WI38 (cell line): ENCODE measurements around the gene ROR2.

ENCODE experiments used
- H3K4me3 ChIP-seq: 2 replicates; pipeline ENCODE4 v1.5.1; 2011; ENCODE audit warnings: low read depth, mild to moderate bottlenecking, control low read depth, low read length
- TF ChIP-seq, protein P1 (sequence below): IDR thresholded peaks from 2 replicates; pipeline ENCODE4 v1.5.1; 2012; ENCODE audit warnings: low read depth, mild to moderate bottlenecking, control low read depth, low read length

Gene ROR2

DNA sequence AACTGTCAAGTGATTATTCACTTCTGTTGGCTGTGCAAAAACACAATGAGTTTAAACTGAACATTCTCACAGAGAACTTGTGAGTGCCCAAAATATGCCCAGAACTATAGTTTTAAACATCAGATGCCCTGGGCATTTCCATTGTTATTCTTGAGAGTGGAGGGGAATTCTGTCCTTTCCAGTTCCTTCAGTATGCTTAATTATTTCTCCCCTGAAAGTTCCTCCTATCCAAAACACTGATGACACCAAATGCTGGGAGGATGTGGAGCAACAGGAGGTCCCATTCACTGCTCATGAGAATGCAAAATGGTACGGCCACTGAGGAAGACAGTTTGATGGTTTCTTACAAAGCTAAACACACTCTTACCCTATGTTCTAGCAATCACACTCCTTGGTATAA lies 55.5 kb downstream of the ROR2 start:
- H3K4me3 ChIP-seq: no peak overlapping the region
- TF ChIP-seq, protein P1, sequence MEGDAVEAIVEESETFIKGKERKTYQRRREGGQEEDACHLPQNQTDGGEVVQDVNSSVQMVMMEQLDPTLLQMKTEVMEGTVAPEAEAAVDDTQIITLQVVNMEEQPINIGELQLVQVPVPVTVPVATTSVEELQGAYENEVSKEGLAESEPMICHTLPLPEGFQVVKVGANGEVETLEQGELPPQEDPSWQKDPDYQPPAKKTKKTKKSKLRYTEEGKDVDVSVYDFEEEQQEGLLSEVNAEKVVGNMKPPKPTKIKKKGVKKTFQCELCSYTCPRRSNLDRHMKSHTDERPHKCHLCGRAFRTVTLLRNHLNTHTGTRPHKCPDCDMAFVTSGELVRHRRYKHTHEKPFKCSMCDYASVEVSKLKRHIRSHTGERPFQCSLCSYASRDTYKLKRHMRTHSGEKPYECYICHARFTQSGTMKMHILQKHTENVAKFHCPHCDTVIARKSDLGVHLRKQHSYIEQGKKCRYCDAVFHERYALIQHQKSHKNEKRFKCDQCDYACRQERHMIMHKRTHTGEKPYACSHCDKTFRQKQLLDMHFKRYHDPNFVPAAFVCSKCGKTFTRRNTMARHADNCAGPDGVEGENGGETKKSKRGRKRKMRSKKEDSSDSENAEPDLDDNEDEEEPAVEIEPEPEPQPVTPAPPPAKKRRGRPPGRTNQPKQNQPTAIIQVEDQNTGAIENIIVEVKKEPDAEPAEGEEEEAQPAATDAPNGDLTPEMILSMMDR: no peak

DNA sequence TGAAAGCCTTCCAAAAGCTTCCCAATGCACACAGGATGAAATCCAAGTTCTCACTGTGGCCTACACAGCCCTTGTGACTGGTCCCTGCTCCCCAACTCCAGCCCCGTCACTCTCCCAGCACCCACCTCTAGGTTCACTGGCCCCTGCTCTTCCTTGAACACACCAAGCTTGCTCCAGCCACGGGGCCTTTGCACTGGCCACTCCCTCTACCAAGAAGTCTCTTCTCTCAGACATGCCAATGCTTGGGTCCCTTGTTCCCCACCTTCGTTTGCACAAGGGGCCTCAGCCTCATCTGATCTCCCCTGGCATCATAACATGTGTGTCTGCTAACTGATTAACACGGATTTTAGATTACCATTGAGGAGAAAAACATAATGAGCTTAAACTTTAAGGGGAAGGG lies 56.0 kb downstream of the ROR2 start:
- H3K4me3 ChIP-seq: no peak overlapping the region
- TF ChIP-seq, protein P1: no peak

DNA sequence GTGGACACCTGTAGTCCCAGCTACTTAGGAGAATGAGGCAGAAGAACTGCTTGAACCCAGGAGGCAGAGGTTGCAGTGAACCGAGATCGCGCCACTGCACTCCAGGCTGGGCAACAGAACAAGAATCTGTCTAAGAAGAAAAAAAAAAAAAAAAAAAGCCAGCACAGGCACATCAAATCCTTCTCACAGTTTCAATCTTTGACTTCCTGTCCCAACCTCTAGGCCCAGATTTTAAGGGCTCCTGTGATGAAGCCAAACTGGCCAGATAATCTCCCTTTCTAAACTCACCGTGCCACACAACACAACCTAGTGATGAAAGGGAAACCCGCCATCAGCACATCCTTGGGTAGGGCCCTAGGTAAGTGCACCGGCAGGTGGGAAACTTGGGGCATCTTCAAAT lies 58.1 kb downstream of the ROR2 start:
- TF ChIP-seq, protein P1: no peak
- no peak overlapping the region for H3K4me3 ChIP-seq

DNA sequence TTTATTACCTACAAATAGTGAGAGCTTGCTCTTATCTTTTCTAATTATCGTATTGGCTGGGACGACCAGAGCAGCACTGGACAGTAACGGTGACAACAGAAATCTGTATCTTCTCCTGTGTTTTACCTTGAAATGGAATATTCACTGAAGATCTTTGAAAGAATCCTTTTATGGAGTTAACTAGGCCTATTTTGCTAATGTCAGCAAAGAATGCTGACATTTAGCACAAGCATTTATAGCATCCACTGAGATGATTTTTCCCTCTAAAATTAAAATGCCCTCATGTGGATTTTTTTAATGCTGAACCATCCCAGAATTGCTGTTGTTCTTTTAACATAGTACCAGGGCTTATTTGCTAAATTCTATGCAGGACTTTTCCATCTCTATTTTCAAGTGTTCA lies 59.4 kb downstream of the ROR2 start:
- no peak overlapping the region for H3K4me3 ChIP-seq
- TF ChIP-seq, protein P1: no peak

DNA sequence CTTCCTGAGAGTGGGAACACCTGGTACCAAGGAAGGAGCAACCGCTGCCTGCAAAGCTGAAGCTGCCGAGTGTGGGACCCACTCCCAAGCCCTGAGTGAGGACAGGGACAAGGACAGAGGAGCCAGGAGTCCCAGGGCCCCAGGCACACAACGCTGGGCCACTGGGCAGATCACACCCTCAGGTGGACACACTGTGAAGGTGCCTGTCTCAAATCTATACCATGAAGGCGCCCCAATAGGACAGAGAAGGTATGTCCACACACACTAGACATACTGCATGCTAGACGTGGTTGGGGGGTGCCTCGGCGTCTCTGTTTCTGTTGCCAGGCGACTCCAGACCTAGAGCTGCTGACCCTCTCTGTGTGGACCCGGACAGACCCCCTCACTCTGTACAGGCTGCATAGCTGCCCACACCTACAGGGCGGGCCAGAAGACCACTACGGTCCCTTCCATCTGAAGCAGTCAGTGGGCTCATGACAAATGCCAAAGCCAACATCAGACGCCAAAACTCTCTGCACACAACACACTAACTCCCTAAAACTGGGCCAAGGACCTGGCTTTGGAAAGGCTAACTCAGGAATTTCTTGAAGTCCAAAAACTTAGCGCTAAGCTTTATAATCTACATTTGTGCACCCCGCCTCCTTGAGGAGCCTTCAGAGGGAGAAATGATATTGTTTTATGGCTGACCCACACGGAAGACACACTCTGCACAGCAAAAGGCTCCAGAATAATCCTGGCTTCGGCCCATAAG lies 60.7 kb downstream of the ROR2 start:
- TF ChIP-seq, protein P1: no peak
- no peak overlapping the region for H3K4me3 ChIP-seq

DNA sequence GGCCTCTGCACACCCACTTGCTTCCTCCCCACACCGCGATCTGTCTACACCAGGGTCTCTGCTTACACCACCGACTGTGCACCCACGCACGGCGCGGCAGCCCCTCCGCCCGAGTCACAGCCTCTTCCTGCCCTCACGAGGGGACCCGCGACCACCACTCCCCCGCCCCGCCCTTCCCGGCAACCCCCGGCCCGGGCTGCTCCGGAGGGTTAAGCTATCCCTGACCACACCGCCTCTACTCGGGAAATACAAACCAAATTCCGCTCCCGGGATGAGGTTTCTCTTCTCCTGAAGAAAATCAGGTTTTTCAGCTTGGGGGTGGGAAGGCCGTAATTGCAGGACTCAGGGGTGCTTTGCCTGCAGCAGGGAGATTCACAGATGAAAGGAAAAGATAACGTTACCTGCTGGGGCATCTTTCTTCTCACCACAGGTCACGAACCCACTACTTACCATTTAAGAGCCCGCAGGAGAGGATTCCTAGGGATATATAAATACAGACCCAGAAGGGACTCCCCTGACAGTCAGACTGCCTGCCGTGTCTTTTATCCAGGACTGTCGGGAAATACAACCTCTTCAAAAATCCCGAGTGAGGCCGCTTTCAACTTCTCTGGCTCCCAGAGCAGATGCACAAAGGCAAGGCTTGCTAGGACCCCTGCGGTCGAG lies 63.5 kb downstream of the ROR2 start:
- TF ChIP-seq, protein P1: no peak
- no peak overlapping the region for H3K4me3 ChIP-seq

DNA sequence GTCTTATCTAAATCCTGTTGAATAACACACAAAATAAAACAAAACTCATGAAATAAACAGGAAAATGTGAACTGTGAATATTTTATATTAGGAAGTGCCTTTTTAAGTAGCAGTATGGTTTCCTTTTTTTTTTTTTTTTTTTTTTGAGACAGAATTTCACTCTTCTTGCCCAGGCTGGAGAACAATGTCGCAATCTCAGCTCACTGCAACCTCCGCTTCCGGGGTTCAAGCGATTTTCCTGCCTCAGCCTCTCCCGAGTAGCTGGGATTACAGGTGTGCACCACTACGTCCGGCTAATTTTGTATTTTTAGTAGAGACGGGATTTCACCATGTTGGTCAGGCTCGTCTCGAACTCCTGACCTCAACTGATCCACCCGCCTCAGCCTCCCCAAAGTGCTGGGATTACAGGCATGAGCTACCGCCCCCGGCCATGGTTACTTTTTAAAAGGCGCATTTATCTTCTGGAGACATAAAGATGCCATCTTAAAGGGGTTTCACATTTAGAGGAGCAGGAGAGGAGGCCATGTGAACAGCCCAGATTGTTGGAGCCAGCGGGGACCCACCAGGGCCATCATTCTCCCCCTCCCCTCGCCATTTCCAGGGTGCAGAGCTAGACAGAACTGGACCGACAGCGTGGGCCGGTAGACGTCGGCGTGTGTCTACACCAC lies 64.1 kb downstream of the ROR2 start:
- H3K4me3 ChIP-seq: no peak overlapping the region
- TF ChIP-seq, protein P1: no peak
